ENCODE measurements around the gene MAP3K10.

GRCh38 chr19:40200341-40201099 lies 9.3 kb downstream of the MAP3K10 start:
- TF ChIP-seq POLR2A (IDR thresholded peaks at IDR 0.05) = no peak
- no peak for TF ChIP-seq CTCF (IDR thresholded peaks at IDR 0.05)
